ENCODE measurements around the gene TRAF3IP3. TPM values are rescaled to one million over a fixed set of nuclear protein-coding genes. Genes with fewer than 3 reads are reported as not detected.

TRAF3IP3 gene
- polyA plus RNA-seq, 1 donor from 2014 or later = not detected

- Histone ChIP-seq H3K9me3 (ENCODE audit: low read length) (no peaks in the 10 kb centered on the region), H3K9ac (ENCODE audit: low read length) (no peak overlapping the region), H4K20me1 (ENCODE audit: insufficient read depth) (no peaks in the 10 kb centered on the region), H3K4me2 (ENCODE audit: low read length) (no peak overlapping the region), H3K4me3 (ENCODE audit: low read length) (no peak overlapping the region), H3K27me3 (ENCODE audit: insufficient read depth, low read depth, low read length) (no peaks in the 10 kb centered on the region), H3K79me2 (replicated peaks; ENCODE audit: insufficient read depth, low read length) (no peaks in the 10 kb centered on the region), H3K36me3 (ENCODE audit: insufficient read depth, low read length) (no peaks in the 10 kb centered on the region), H3K9me2 (ENCODE audit: insufficient read depth, low read length) (no peaks in the 10 kb centered on the region), H2AFZ (ENCODE audit: low read depth, low read length) (no peak overlapping the region), H3K27ac (ENCODE audit: low read length) (no peak overlapping the region), H3F3A (ENCODE audit: insufficient read depth, low read length, poor library complexity, severe bottlenecking) (no peaks in the 10 kb centered on the region)
- no peak for TF ChIP-seq RAD21 (conservative IDR thresholded peaks at IDR 0.05)
- TF ChIP-seq SMC3 (conservative IDR thresholded peaks at IDR 0.05; ENCODE audit: poor library complexity) = no peak
- TF ChIP-seq EZH2 (IDR thresholded peaks at IDR 0.05; ENCODE audit: borderline replicate concordance, insufficient read depth, low read length, poor library complexity, severe bottlenecking) = no peak
- TF ChIP-seq POLR2AphosphoS5 (IDR thresholded peaks at IDR 0.05) = no peak
- TF ChIP-seq CTCF (IDR thresholded peaks at IDR 0.05; ENCODE audit: poor library complexity, severe bottlenecking) = no peak
- no peak for TF ChIP-seq REST (IDR thresholded peaks at IDR 0.05; ENCODE audit: borderline replicate concordance)
- no peak for TF ChIP-seq TAF1 (IDR thresholded peaks at IDR 0.05; ENCODE audit: low read depth)
- no peak for TF ChIP-seq EP300 (conservative IDR thresholded peaks at IDR 0.05; ENCODE audit: poor library complexity, severe bottlenecking)
- no peak for TF ChIP-seq MXI1 (conservative IDR thresholded peaks at IDR 0.05; ENCODE audit: poor library complexity, severe bottlenecking)
Observed at GRCh38 chr1:209822706-209823105, 66.9 kb downstream of the TRAF3IP3 start.

GRCh38 chr1:209823143-209824041 is 67.5 kb downstream of the TRAF3IP3 start:
- H3K27me3 ChIP-seq (ENCODE audit: insufficient read depth, low read depth, low read length) = no peaks in the 10 kb centered on the region
- H3K79me2 ChIP-seq (replicated peaks; ENCODE audit: insufficient read depth, low read length) = no peaks in the 10 kb centered on the region
- H3K4me3 ChIP-seq (ENCODE audit: low read length) = no peak overlapping the region
- no peaks in the 10 kb centered on the region for H3K36me3 ChIP-seq (ENCODE audit: insufficient read depth, low read length)
- H3K27ac ChIP-seq (ENCODE audit: low read length) = no peak overlapping the region
- no peaks in the 10 kb centered on the region for H3K9me2 ChIP-seq (ENCODE audit: insufficient read depth, low read length)
- no peaks in the 10 kb centered on the region for H3K9me3 ChIP-seq (ENCODE audit: low read length)
- TF ChIP-seq CTCF (IDR thresholded peaks at IDR 0.05; ENCODE audit: poor library complexity, severe bottlenecking) = peak; percentile 82
- TF ChIP-seq REST (IDR thresholded peaks at IDR 0.05; ENCODE audit: borderline replicate concordance) = no peak
- TF ChIP-seq TAF1 (IDR thresholded peaks at IDR 0.05; ENCODE audit: low read depth) = no peak
- TF ChIP-seq RAD21 (conservative IDR thresholded peaks at IDR 0.05) = peak; percentile 55
- TF ChIP-seq POLR2AphosphoS5 (IDR thresholded peaks at IDR 0.05) = no peak
- peak; percentile 76 for TF ChIP-seq SMC3 (conservative IDR thresholded peaks at IDR 0.05; ENCODE audit: poor library complexity)
- H2AFZ ChIP-seq (ENCODE audit: low read depth, low read length) = peak overlapping the region; percentile 6
- no peak overlapping the region for H3K4me2 ChIP-seq (ENCODE audit: low read length)
- no peak overlapping the region for H3K9ac ChIP-seq (ENCODE audit: low read length)
- no peaks in the 10 kb centered on the region for H3F3A ChIP-seq (ENCODE audit: insufficient read depth, low read length, poor library complexity, severe bottlenecking)
- H4K20me1 ChIP-seq (ENCODE audit: insufficient read depth) = no peaks in the 10 kb centered on the region

Measured in neural cell (in vitro differentiated cells).